ENCODE results near the gene IDH3G.
"Not testable (repeated sequence)": the region's sequence is repeated elsewhere in the genome, so short reads cannot be mapped to it uniquely, and the experiment has no call there.

Gene IDH3G

GRCh38 chrX:153827016-153827415, 32.8 kb upstream of the IDH3G start:
- Histone ChIP-seq H3K9me3 (ENCODE audit: control insufficient read depth, insufficient read depth, low read length) (no peaks in the 10 kb centered on the region), H3K27me3 (ENCODE audit: control insufficient read depth, insufficient read depth, low read length) (peaks cover 3% of the 10 kb centered on the region), H3K36me3 (ENCODE audit: control insufficient read depth, insufficient read depth, low read length) (no peaks in the 10 kb centered on the region), H3K4me1 (ENCODE audit: control insufficient read depth, insufficient read depth, low read length) (peaks cover 6% of the 10 kb centered on the region), H3K9ac (ENCODE audit: low read depth, low read length) (no peak overlapping the region), H3K4me3 (ENCODE audit: low read depth, low read length) (no peak overlapping the region)

DNA sequence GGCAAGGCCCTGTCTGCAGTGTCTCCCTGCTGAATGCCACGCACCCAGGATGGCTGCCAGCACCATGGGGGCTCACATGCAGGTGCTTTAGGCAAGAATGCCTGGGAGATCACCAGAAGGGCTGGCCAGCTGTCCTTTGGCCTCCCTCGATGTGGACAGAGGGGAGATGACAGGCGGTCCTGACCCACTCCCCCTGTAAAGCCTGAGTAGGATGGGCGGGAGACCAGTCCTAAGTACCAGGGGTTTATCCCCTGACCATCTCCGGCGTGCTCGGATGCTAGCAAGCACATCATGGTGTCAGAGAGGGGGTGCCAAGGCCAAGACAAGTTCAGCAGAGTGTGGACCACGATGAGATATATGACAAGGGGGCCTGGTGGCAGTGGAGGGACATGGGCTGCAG, 30.9 kb upstream of the IDH3G start:
- Histone ChIP-seq H3K4me1 (ENCODE audit: control insufficient read depth, insufficient read depth, low read length) (peaks cover 6% of the 10 kb centered on the region), H3K9ac (ENCODE audit: low read depth, low read length) (no peak overlapping the region), H3K27me3 (ENCODE audit: control insufficient read depth, insufficient read depth, low read length) (no peaks in the 10 kb centered on the region), H3K9me3 (ENCODE audit: control insufficient read depth, insufficient read depth, low read length) (no peaks in the 10 kb centered on the region), H3K4me3 (ENCODE audit: low read depth, low read length) (no peak overlapping the region), H3K36me3 (ENCODE audit: control insufficient read depth, insufficient read depth, low read length) (no peaks in the 10 kb centered on the region)

GRCh38 chrX:153824348-153824747, 30.2 kb upstream of the IDH3G start:
- Histone ChIP-seq H3K36me3 (ENCODE audit: control insufficient read depth, insufficient read depth, low read length) (no peaks in the 10 kb centered on the region), H3K9ac (ENCODE audit: low read depth, low read length) (no peak overlapping the region), H3K4me1 (ENCODE audit: control insufficient read depth, insufficient read depth, low read length) (peaks cover 6% of the 10 kb centered on the region), H3K4me3 (ENCODE audit: low read depth, low read length) (no peak overlapping the region), H3K9me3 (ENCODE audit: control insufficient read depth, insufficient read depth, low read length) (no peaks in the 10 kb centered on the region), H3K27me3 (ENCODE audit: control insufficient read depth, insufficient read depth, low read length) (no peaks in the 10 kb centered on the region)

DNA sequence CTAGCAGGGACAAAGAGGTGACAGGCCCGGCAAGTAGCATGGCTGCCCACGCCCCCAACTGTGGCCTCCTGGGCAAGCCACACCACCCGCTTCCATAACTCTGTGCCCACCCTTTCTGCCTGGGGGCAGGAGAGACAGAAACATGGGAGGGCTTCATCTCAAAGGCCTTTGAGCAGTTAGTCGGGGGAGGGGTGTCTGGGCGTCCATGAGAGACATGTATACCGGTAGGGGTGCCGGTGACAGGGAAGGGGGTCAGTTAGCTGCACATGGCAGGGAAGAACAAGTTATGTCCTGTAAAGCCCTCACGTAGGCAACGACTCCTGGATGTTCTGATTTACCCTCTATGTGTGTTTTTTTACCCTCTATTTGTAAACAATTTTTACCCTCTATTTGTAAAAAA, 26.9 kb upstream of the IDH3G start:
- Histone ChIP-seq H3K4me3 (ENCODE audit: low read depth, low read length) (no peak overlapping the region), H3K27me3 (ENCODE audit: control insufficient read depth, insufficient read depth, low read length) (no peaks in the 10 kb centered on the region), H3K36me3 (ENCODE audit: control insufficient read depth, insufficient read depth, low read length) (peaks cover 3% of the 10 kb centered on the region), H3K9ac (ENCODE audit: low read depth, low read length) (no peak overlapping the region), H3K9me3 (ENCODE audit: control insufficient read depth, insufficient read depth, low read length) (peaks cover 4% of the 10 kb centered on the region), H3K4me1 (ENCODE audit: control insufficient read depth, insufficient read depth, low read length) (peaks cover 3% of the 10 kb centered on the region)

DNA sequence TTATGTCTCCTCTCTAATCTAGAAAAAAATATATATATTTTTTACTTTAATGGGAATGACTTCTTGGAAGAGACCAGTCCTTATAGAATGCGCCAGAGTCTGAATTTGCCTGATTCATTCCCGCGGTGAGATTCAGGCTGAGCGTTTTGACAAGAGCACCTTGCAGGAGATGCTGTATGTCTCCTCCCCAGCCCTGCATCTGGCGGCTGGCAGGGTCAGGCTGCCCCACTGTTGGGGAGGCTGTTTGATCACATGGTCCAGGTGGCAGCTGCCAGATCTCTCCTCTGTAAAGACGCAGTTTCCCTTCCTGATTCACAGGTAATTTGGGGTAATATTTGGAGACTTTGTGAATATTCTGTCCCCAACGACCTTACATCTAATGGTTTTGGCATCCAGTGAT, 26.4 kb upstream of the IDH3G start:
- Histone ChIP-seq H3K27me3 (ENCODE audit: control insufficient read depth, insufficient read depth, low read length) (no peaks in the 10 kb centered on the region), H3K4me1 (ENCODE audit: control insufficient read depth, insufficient read depth, low read length) (peaks cover 3% of the 10 kb centered on the region), H3K4me3 (ENCODE audit: low read depth, low read length) (no peak overlapping the region), H3K9me3 (ENCODE audit: control insufficient read depth, insufficient read depth, low read length) (peaks cover 4% of the 10 kb centered on the region), H3K9ac (ENCODE audit: low read depth, low read length) (no peak overlapping the region), H3K36me3 (ENCODE audit: control insufficient read depth, insufficient read depth, low read length) (peaks cover 3% of the 10 kb centered on the region)

GRCh38 chrX:153819384-153820040, 25.3 kb upstream of the IDH3G start:
- Histone ChIP-seq H3K27me3 (ENCODE audit: control insufficient read depth, insufficient read depth, low read length) (no peaks in the 10 kb centered on the region), H3K36me3 (ENCODE audit: control insufficient read depth, insufficient read depth, low read length) (peaks cover 3% of the 10 kb centered on the region), H3K9me3 (ENCODE audit: control insufficient read depth, insufficient read depth, low read length) (peaks cover 4% of the 10 kb centered on the region), H3K4me3 (ENCODE audit: low read depth, low read length) (peak overlapping the region; percentile 37), H3K9ac (ENCODE audit: low read depth, low read length) (peak overlapping the region; percentile 37), H3K4me1 (ENCODE audit: control insufficient read depth, insufficient read depth, low read length) (no peaks in the 10 kb centered on the region)

- no peaks in the 10 kb centered on the region for H3K27me3 ChIP-seq (ENCODE audit: control insufficient read depth, insufficient read depth, low read length)
- peak overlapping the region; percentile 37 for H3K4me3 ChIP-seq (ENCODE audit: low read depth, low read length)
- no peaks in the 10 kb centered on the region for H3K4me1 ChIP-seq (ENCODE audit: control insufficient read depth, insufficient read depth, low read length)
- peak overlapping the region; percentile 37 for H3K9ac ChIP-seq (ENCODE audit: low read depth, low read length)
- peaks cover 3% of the 10 kb centered on the region for H3K36me3 ChIP-seq (ENCODE audit: control insufficient read depth, insufficient read depth, low read length)
- H3K9me3 ChIP-seq (ENCODE audit: control insufficient read depth, insufficient read depth, low read length), result peaks cover 4% of the 10 kb centered on the region
These were observed 24.6 kb upstream of the IDH3G start for GRCh38 chrX:153818571-153819383.

GRCh38 chrX:153818064-153818463, 23.9 kb upstream of the IDH3G start:
- H3K27me3 ChIP-seq (ENCODE audit: control insufficient read depth, insufficient read depth, low read length); H3K36me3 ChIP-seq (ENCODE audit: control insufficient read depth, insufficient read depth, low read length); H3K4me3 ChIP-seq (ENCODE audit: low read depth, low read length); H3K9ac ChIP-seq (ENCODE audit: low read depth, low read length); H3K4me1 ChIP-seq (ENCODE audit: control insufficient read depth, insufficient read depth, low read length); H3K9me3 ChIP-seq (ENCODE audit: control insufficient read depth, insufficient read depth, low read length): not testable (repeated sequence)

DNA sequence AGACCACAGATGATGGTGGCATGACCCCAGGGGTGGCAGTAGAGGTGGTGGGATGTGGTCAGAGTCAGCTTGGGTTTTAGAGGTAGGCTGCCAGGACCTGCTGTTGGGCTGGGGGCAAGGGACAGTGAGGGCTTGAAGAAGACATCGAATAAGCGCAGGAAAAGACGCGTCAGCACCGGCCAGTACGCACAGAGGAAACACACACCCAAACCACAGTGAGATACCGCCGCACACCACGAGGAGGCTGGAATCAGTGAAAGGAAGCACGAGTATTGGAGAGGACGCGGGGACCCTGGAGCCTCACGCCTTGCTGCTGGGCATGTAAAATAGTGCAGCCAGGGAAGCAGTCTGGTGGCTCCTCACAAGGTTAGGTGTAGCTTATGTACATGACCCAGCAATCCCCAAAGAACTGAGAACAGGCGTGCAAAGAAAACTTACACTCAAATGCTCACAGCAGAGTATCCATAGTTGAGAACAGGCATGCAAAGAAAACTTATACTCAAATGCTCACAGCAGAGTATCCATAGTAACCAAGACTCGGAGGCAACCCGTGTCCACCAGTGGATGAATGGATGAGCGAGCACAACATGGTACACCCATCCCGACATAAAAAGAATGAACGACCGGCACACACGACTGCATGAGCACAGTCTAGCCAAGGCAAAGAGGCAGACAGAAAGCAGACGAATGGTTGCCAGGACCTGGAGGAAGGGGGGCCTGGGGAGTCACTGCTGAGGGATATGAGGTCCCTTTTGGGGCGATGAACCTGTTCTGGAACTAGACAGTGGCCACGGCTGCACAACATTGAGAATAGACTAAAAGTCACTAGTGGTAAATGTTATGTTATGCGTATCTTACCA, 22.9 kb upstream of the IDH3G start:
- Histone ChIP-seq H3K9ac (ENCODE audit: low read depth, low read length) (no peak overlapping the region), H3K4me3 (ENCODE audit: low read depth, low read length) (no peak overlapping the region), H3K9me3 (ENCODE audit: control insufficient read depth, insufficient read depth, low read length) (peaks cover 4% of the 10 kb centered on the region), H3K36me3 (ENCODE audit: control insufficient read depth, insufficient read depth, low read length) (peaks cover 3% of the 10 kb centered on the region), H3K4me1 (ENCODE audit: control insufficient read depth, insufficient read depth, low read length) (no peaks in the 10 kb centered on the region), H3K27me3 (ENCODE audit: control insufficient read depth, insufficient read depth, low read length) (no peaks in the 10 kb centered on the region)

GRCh38 chrX:153814591-153815315, 20.6 kb upstream of the IDH3G start:
- Histone ChIP-seq H3K36me3 (ENCODE audit: control insufficient read depth, insufficient read depth, low read length) (peaks cover 3% of the 10 kb centered on the region), H3K9ac (ENCODE audit: low read depth, low read length) (no peak overlapping the region), H3K4me1 (ENCODE audit: control insufficient read depth, insufficient read depth, low read length) (no peaks in the 10 kb centered on the region), H3K9me3 (ENCODE audit: control insufficient read depth, insufficient read depth, low read length) (peaks cover 4% of the 10 kb centered on the region), H3K4me3 (ENCODE audit: low read depth, low read length) (no peak overlapping the region), H3K27me3 (ENCODE audit: control insufficient read depth, insufficient read depth, low read length) (no peaks in the 10 kb centered on the region)

GRCh38 chrX:153813161-153813560, 19.0 kb upstream of the IDH3G start:
- no peak overlapping the region for H3K9ac ChIP-seq (ENCODE audit: low read depth, low read length)
- H3K9me3 ChIP-seq (ENCODE audit: control insufficient read depth, insufficient read depth, low read length), result peaks cover 4% of the 10 kb centered on the region
- H3K4me3 ChIP-seq (ENCODE audit: low read depth, low read length), result no peak overlapping the region
- H3K36me3 ChIP-seq (ENCODE audit: control insufficient read depth, insufficient read depth, low read length), result peaks cover 3% of the 10 kb centered on the region
- no peaks in the 10 kb centered on the region for H3K27me3 ChIP-seq (ENCODE audit: control insufficient read depth, insufficient read depth, low read length)
- no peaks in the 10 kb centered on the region for H3K4me1 ChIP-seq (ENCODE audit: control insufficient read depth, insufficient read depth, low read length)
